Coronary artery (tissue), 2 donors: ENCODE measurements around the gene LCE3A.
"Not testable (repeated sequence)": the region's sequence is repeated elsewhere in the genome, so short reads cannot be mapped to it uniquely, and the experiment has no call there.

Experiments
- DNase-seq: peaks from one replicate; pipeline ENCODE4 v3.0.0-alpha.2; 2017; ENCODE audit warnings: low spot score
- H3K27ac ChIP-seq, 2 donors: fragments of 200-600 bp; sonication (generic); one replicate each; pipeline ENCODE4 v1.5.1; 2016 to 2019
- H3K4me3 ChIP-seq: fragments of 200-600 bp; sonication (generic); 2 replicates; pipeline ENCODE4 v1.5.1; 2016; ENCODE audit warnings: mild to moderate bottlenecking, moderate library complexity
- TF ChIP-seq, protein P1 (sequence below): fragments of 200-600 bp; sonication (generic); IDR thresholded peaks from one replicate; pipeline ENCODE4 v1.5.1; 2019; ENCODE audit warnings: antibody characterized with exemption

The LCE3A gene

DNA sequence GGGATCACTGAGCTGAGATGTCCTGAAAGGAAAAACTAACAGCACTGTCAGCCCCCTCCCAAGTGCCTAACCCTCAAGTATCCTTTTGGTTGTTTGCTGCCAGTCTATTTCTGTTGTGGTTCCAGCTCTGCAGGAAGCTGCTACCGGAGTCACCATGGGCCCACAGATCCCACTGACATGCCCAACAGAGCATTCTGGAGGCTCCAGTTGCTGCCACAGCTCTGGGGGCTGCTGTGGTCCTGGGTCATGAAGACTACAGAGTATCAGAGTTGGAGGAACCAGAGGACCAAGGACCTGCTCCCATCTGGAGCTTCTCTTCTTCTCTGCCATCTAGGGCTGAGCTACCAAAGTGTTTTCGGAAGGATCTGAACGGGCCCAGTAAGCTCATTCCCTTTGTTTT lies 910 bp downstream of the LCE3A start:
- Histone ChIP-seq H3K27ac (no peak overlapping the region), H3K4me3 (no peak overlapping the region)
- DNase-seq: no peak
- TF ChIP-seq, protein P1, sequence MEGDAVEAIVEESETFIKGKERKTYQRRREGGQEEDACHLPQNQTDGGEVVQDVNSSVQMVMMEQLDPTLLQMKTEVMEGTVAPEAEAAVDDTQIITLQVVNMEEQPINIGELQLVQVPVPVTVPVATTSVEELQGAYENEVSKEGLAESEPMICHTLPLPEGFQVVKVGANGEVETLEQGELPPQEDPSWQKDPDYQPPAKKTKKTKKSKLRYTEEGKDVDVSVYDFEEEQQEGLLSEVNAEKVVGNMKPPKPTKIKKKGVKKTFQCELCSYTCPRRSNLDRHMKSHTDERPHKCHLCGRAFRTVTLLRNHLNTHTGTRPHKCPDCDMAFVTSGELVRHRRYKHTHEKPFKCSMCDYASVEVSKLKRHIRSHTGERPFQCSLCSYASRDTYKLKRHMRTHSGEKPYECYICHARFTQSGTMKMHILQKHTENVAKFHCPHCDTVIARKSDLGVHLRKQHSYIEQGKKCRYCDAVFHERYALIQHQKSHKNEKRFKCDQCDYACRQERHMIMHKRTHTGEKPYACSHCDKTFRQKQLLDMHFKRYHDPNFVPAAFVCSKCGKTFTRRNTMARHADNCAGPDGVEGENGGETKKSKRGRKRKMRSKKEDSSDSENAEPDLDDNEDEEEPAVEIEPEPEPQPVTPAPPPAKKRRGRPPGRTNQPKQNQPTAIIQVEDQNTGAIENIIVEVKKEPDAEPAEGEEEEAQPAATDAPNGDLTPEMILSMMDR: no peak

DNA sequence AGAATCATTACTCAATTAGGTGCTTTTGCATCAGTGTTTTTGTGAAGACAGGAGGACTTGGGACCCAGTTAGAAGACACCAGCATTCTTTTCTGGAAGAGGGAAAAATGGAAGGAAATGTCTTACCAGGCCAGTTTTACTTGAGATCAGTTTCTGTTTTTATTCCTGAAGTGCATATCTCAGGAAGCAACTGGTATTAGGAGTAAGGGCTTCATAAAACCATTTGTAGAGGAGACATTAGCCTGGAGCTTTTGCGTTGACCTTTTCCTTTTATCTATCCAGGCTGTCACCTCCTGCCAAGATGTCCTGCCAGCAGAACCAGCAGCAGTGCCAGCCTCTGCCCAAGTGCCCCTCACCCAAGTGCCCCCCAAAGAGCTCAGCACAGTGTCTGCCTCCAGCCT lies 9.4 kb downstream of the LCE3A start, which contains the start of gene LCE3B:
LCE3B (plus strand) TSS at position 301 of the 400 bp plus-strand sequence; CDS start at position 301, 0 bp downstream.
- Histone ChIP-seq H3K4me3 (no peak within 1 kb of the TSS), H3K27ac (no peak within 1 kb of the TSS)
- TF ChIP-seq, protein P1: no peak

DNA sequence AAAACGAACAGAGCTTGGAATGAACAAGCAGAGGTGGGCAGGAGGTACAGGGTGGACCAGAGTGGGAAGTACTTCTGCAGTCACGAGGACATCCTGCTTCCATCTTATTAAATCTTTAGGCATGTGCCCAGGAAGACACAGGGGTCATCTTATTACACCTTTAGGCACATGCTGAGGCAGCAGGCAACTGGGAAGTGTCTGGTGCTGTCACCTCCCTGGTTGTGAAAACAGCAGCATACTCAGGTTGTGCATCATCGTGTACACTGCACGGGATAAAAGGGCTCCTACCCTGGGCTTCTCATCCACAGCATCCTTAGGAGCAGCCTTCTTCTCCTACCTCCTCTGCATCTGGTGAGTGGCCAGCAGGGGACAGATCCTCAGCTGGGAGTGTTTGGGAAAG lies 23.0 kb downstream of the LCE3A start, which contains the start of gene LCE3C:
LCE3C (plus strand) TSS at position 301 of the 400 bp plus-strand sequence. CDS start 498 bp downstream, outside the sequence.
- no peak within 1 kb of the TSS for H3K27ac ChIP-seq
- TF ChIP-seq, protein P1: no peak
- no peak within 1 kb of the TSS for H3K4me3 ChIP-seq
- DNase-seq: no peak

More for the DNA sequence above, 9.4 kb downstream of the LCE3A start, which contains the start of gene LCE3B:
- DNase-seq: no peak

DNA sequence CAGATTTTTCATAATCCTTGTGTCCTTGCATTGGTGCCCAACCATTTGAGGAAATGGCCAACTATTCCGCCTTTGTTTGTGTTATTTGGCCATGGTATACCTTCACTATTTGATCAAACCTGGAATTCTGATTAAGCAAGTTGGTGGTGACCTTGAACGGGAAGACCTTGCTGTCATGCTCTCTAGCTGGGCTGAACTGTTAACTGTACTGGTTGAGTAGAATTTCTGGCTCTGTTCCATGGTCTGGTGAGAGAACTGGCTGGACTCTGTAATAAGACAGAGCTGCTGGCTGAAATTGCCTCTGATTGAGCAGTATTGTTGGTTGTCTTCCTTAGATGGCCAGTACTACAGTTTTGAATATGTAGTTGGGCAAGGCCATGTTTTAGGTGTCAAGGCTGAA lies 25.9 kb downstream of the LCE3A start:
- TF ChIP-seq, protein P1: no peak
- DNase-seq: no peak
- Histone ChIP-seq H3K27ac (no peak overlapping the region), H3K4me3 (no peak overlapping the region)

DNA sequence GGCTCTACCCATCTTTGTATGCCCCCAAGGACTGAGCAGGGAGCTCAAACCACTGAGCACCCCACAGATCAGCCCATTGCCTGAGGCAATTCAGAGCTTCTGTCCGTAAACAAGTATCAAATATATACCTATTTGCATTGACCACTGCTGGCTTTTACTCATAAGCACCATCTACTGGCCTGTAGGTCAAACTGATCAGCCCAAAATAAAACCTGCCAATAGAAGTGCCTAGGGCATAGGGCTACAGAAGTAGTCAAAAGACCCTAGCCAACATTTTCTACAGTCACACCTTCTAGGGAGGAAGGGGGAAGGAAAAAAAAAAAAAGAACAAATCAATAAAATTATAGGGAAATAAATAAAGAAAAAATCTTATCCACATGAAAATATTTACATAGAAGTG lies 37.3 kb downstream of the LCE3A start:
- TF ChIP-seq, protein P1: no peak
- no peak for DNase-seq
- no peak overlapping the region for H3K27ac ChIP-seq
- H3K4me3 ChIP-seq: no peak overlapping the region

DNA sequence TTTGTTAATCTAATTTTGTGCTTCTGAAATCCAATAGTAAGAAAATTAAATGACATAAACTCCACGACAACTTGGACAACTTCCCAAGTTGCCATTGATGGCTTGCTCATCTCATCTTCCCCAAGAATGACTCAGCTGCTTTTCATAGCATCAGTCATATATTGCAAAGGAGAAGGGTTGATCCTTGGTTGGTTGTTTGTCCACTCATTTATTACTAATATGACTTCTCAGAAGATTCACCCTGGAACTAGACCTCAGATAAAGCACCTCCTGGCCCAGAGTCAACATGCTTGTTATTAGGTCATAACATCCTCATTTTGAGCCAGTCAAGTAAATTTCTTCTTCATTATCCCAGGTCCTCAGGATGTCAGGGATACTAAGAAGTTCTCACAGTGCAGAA lies 40.3 kb downstream of the LCE3A start:
- no peak for DNase-seq
- H3K4me3 ChIP-seq: no peak overlapping the region
- TF ChIP-seq, protein P1: no peak
- no peak overlapping the region for H3K27ac ChIP-seq

DNA sequence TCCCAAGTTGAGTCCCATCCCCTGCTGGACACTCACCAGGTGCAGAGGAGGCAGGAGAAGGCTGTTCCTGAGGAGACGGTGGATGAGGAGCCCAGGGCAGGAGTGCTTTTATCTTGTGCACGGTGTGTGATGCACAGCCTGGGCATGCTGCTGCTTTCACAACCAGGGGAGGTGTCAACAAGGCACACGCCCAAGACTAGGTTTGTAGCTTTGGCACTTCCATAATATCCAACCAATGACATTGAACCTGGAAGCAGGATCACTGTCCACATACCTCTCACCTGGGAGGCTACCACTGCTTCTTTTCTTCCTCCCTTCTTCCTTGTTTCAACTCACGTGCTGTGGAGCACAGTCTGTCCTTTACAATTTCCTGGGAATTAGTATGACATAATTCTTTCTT lies 42.5 kb downstream of the LCE3A start, which contains the start of gene LCE3D:
LCE3D (minus strand) TSS at position 84 of the 400 bp plus-strand sequence. CDS start 580 bp downstream, outside the sequence.
- H3K4me3 ChIP-seq: no peak within 1 kb of the TSS

DNA sequence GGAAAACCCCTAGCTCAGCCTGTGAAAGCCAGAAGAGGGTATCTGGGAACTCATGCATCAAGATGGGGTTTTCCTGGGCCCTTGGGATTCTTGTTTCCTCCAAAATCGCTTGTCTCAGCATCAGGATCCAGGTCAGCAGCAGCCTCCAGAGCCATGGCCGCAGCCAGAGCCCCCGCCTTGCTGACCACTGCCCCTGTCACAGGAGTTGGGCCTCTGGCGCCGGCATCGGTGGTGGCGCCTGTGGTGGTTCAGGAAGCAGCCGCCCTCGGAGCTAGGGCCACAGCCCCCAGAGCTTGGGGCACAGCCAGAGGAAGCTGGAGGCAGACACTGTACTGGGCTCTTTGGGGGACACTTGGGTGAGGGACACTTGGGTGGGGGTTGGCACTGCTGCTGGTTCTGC lies 43.4 kb downstream of the LCE3A start:
- H3K4me3 ChIP-seq, H3K27ac ChIP-seq, DNase-seq: not testable (repeated sequence)

More for the DNA sequence above, 42.5 kb downstream of the LCE3A start, which contains the start of gene LCE3D:
- DNase-seq: no peak
- TF ChIP-seq, protein P1: no peak
- H3K27ac ChIP-seq: no peak within 1 kb of the TSS
